ENCODE results near the gene TCERG1. TPM values are rescaled to one million over a fixed set of nuclear protein-coding genes. Genes with fewer than 3 reads are reported as not detected.

The TCERG1 gene
- polyA plus RNA-seq, 1 of the 3 experiments (the other 2 are of a cell fraction): 38.5 TPM

DNA sequence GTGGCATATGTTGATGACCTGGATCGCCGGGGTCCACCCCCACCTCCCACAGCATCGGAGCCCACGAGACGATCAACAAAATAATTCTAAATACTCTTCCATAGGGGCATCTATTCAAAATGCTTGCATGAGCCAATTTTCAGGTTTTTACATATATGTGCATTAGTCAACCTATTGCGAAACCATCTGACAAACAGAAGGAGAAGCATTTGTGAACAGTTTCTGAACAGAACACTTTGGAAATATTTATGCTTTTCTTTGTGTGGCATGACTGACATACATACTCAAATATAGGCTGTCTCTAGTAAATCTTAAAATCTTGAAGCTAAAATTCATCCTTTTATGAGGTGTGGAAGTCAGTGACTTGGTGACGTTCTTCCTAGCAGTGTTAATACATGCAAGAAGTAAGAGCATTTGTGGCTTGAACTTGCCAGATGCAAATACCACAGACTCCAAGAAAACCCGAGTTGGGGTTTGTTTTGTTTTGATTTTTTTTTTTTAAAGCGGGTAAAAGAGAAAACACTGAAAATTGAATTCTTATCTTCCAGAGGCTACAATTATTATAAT, 63.5 kb downstream of the TCERG1 start:
- Histone ChIP-seq H3K9me3 (no peaks in the 10 kb centered on the region), H3K9me2 (no peaks in the 10 kb centered on the region), H2AFZ (ENCODE audit: low read depth) (no peak overlapping the region), H3K36me3 (replicated peaks in 1 of 2; ENCODE audit: control insufficient read depth in 1 of 2, insufficient read depth in 2 of 2, low read length in 1 of 2) (peaks cover 74 to 75% of the 10 kb centered on the region in 2 experiments), H3K9ac (no peak overlapping the region), H4K20me1 (ENCODE audit: insufficient read depth) (no peaks in the 10 kb centered on the region), H3K4me1 (ENCODE audit: control insufficient read depth in 1 of 2, insufficient read depth in 2 of 2, low read depth in 1 of 2, low read length in 1 of 2) (no peaks in the 10 kb centered on the region), H3F3A (replicated peaks; ENCODE audit: insufficient read depth) (peaks cover 12% of the 10 kb centered on the region), H3K79me2 (ENCODE audit: insufficient read depth) (no peaks in the 10 kb centered on the region), H3K27ac (ENCODE audit: low read depth in 2 of 2, low read length in 1 of 2) (no peak overlapping the region), H3K27me3 (ENCODE audit: insufficient read depth) (no peaks in the 10 kb centered on the region), H3K4me2 (no peak overlapping the region), H3K4me3 (ENCODE audit: low read depth in 2 of 2, low read length in 1 of 2) (no peak overlapping the region)
- 92% methylated on average over 9 of the region's 9 CpGs for WGBS (ENCODE audit: low lambda C conversion rate)
- TF ChIP-seq RFX5 (IDR thresholded peaks at IDR 0.05; ENCODE audit: low read length) (no peak), TCF12 (IDR thresholded peaks at IDR 0.05) (no peak), NRF1 (IDR thresholded peaks at IDR 0.05; ENCODE audit: low read depth, low read length) (no peak), FOSL2 (IDR thresholded peaks at IDR 0.05; ENCODE audit: borderline replicate concordance, low read depth) (no peak), ELF1 (IDR thresholded peaks at IDR 0.05) (no peak), FOXM1 (IDR thresholded peaks at IDR 0.05; ENCODE audit: low read depth) (no peak), MAX (IDR thresholded peaks at IDR 0.05; ENCODE audit: low read depth) (no peak), TEAD4 (IDR thresholded peaks at IDR 0.05; ENCODE audit: borderline replicate concordance, insufficient read depth) (no peak), MXI1 (IDR thresholded peaks at IDR 0.05; ENCODE audit: low read depth, low read length) (no peak), CHD2 (IDR thresholded peaks at IDR 0.05; ENCODE audit: low read length, partially characterized antibody) (no peak), RAD21 (IDR thresholded peaks at IDR 0.05; ENCODE audit: low read length) (no peak), PBX3 (IDR thresholded peaks at IDR 0.05) (no peak), TAF1 (IDR thresholded peaks at IDR 0.05; ENCODE audit: borderline replicate concordance, low read depth, low read length) (no peak), SMC3 (IDR thresholded peaks at IDR 0.05; ENCODE audit: low read depth, low read length) (no peak), FOXJ3 (CRISPR knock-in tag; IDR thresholded peaks at IDR 0.05) (no peak)
- TF ChIP-seq, protein P1, sequence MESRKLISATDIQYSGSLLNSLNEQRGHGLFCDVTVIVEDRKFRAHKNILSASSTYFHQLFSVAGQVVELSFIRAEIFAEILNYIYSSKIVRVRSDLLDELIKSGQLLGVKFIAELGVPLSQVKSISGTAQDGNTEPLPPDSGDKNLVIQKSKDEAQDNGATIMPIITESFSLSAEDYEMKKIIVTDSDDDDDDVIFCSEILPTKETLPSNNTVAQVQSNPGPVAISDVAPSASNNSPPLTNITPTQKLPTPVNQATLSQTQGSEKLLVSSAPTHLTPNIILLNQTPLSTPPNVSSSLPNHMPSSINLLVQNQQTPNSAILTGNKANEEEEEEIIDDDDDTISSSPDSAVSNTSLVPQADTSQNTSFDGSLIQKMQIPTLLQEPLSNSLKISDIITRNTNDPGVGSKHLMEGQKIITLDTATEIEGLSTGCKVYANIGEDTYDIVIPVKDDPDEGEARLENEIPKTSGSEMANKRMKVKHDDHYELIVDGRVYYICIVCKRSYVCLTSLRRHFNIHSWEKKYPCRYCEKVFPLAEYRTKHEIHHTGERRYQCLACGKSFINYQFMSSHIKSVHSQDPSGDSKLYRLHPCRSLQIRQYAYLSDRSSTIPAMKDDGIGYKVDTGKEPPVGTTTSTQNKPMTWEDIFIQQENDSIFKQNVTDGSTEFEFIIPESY (IDR thresholded peaks at IDR 0.05; ENCODE audit: borderline replicate concordance, low read depth): no peak
- DNase-seq: no peak
- POLR2A ChIA-PET: no interaction called here
- CTCF ChIA-PET: no interaction called here

DNA sequence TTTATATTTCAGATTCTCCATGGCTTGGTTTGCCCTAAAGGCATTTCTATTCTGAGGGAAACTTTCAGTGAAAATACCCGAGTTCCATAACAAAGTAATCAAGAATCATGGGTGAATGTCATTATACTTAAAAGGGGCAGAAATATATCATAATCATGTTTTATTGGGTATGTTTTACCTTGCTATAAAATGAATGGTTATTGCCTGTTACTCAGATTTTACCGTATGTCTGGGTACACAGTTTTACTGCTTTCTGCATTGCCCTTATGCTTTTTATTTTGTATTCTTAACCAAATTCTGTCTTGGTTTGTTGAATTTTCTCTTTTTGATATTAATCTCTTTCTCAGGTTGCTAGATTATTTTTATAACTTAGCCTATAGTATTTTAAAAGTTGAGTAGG, 66.3 kb downstream of the TCERG1 start:
- H3K9me2 ChIP-seq: no peaks in the 10 kb centered on the region
- H3K79me2 ChIP-seq (ENCODE audit: insufficient read depth): no peaks in the 10 kb centered on the region
- no peak overlapping the region for H3K9ac ChIP-seq
- H2AFZ ChIP-seq (ENCODE audit: low read depth): no peak overlapping the region
- DNase-seq: no peak
- no peaks in the 10 kb centered on the region for H3K9me3 ChIP-seq
- 95% methylated on average over 2 of the region's 2 CpGs for WGBS (ENCODE audit: low lambda C conversion rate)
- CTCF ChIA-PET: interaction anchor here (5.2 kb wide), 1 partner anchor 19 kb away, joined by 24 read pairs; no protein-coding TSS in a partner anchor
- H3F3A ChIP-seq (replicated peaks; ENCODE audit: insufficient read depth): peaks cover 12% of the 10 kb centered on the region
- no peak overlapping the region for H3K27ac ChIP-seq (ENCODE audit: low read depth in 2 of 2, low read length in 1 of 2)
- POLR2A ChIA-PET: no interaction called here
- H3K27me3 ChIP-seq (ENCODE audit: insufficient read depth): no peaks in the 10 kb centered on the region
- no peak overlapping the region for H3K4me2 ChIP-seq
- peaks cover 48 to 51% of the 10 kb centered on the region in 2 experiments for H3K36me3 ChIP-seq (replicated peaks in 1 of 2; ENCODE audit: control insufficient read depth in 1 of 2, insufficient read depth in 2 of 2, low read length in 1 of 2)
- no peak overlapping the region for H3K4me3 ChIP-seq (ENCODE audit: low read depth in 2 of 2, low read length in 1 of 2)
- no peaks in the 10 kb centered on the region for H3K4me1 ChIP-seq (ENCODE audit: control insufficient read depth in 1 of 2, insufficient read depth in 2 of 2, low read depth in 1 of 2, low read length in 1 of 2)
- no peak for TF ChIP-seq MAX (IDR thresholded peaks at IDR 0.05; ENCODE audit: low read depth)
- TF ChIP-seq RFX5 (IDR thresholded peaks at IDR 0.05; ENCODE audit: low read length): no peak
- TF ChIP-seq POLR2AphosphoS5 (IDR thresholded peaks at IDR 0.05; ENCODE audit: low read depth, low read length): no peak
- TF ChIP-seq SIN3A (IDR thresholded peaks at IDR 0.05; ENCODE audit: borderline replicate concordance, low read depth, low read length): no peak
- TF ChIP-seq, protein P2, sequence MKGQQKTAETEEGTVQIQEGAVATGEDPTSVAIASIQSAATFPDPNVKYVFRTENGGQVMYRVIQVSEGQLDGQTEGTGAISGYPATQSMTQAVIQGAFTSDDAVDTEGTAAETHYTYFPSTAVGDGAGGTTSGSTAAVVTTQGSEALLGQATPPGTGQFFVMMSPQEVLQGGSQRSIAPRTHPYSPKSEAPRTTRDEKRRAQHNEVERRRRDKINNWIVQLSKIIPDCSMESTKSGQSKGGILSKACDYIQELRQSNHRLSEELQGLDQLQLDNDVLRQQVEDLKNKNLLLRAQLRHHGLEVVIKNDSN (IDR thresholded peaks at IDR 0.05; ENCODE audit: borderline replicate concordance, low read depth): no peak
- TF ChIP-seq EP300 (IDR thresholded peaks at IDR 0.05; ENCODE audit: borderline replicate concordance in 1 of 2, low read depth in 1 of 2, low read length in 1 of 2): no peak
- no peak for TF ChIP-seq PBX3 (IDR thresholded peaks at IDR 0.05)
- TF ChIP-seq SMC3 (IDR thresholded peaks at IDR 0.05; ENCODE audit: low read depth, low read length): no peak
- TF ChIP-seq RAD21 (IDR thresholded peaks at IDR 0.05; ENCODE audit: low read length): no peak
- no peaks in the 10 kb centered on the region for H4K20me1 ChIP-seq (ENCODE audit: insufficient read depth)

All from SK-N-SH (cell line).